Sigmoid colon (tissue), 7 donors: ENCODE data around the gene LHX3. TPM values are rescaled to one million over a fixed set of nuclear protein-coding genes. Genes with fewer than 3 reads are reported as not detected.

ENCODE experiments used
- DNase-seq: peaks from one replicate; pipeline ENCODE4 v3.0.0-alpha.2; 2019
- H3K27ac ChIP-seq, 4 donors: fragments of 200-600 bp; sonication (generic); one replicate each; pipeline ENCODE4 v1.5.1; 2016 to 2019; ENCODE audit warnings: mild to moderate bottlenecking in 1 of 4
- H3K27me3 ChIP-seq, 3 donors: fragments of 200-600 bp; sonication (generic); one replicate each; pipeline ENCODE4 v1.5.1; 2019; ENCODE audit warnings: mild to moderate bottlenecking in 1 of 3
- H3K36me3 ChIP-seq, 4 donors: fragments of 200-600 bp; sonication (generic); one replicate each; pipeline ENCODE4 v1.5.1; 2016 to 2019
- H3K4me1 ChIP-seq, 4 donors: fragments of 200-600 bp; sonication (generic); one replicate each; pipeline ENCODE4 v1.5.1; 2017 to 2019
- H3K4me3 ChIP-seq, 4 donors: fragments of 200-600 bp; sonication (generic); one replicate each; pipeline ENCODE4 v1.5.1; 2017 to 2019; ENCODE audit warnings: mild to moderate bottlenecking in 2 of 4, moderate library complexity in 1 of 4
- H3K9me3 ChIP-seq, 4 donors: fragments of 200-600 bp in 3 of 4; sonication (generic) in 3 of 4; one replicate each; pipeline versions ENCODE4 v1.5.1 to v1.6.1; 2013 to 2019
- EP300 ChIP-seq, 4 donors: sonication (generic); formaldehyde crosslinking; IDR thresholded peaks; one replicate each; pipeline ENCODE4 v1.6.1; 2017; ENCODE audit warnings: antibody characterized with exemption in 4 of 4
- POLR2A ChIP-seq, 2 donors: fragments of 450-650 bp; IDR thresholded peaks; one replicate each; pipeline ENCODE4 v1.6.1; 2016; ENCODE audit warnings: antibody characterized with exemption in 2 of 2, mild to moderate bottlenecking in 2 of 2, moderate library complexity in 2 of 2
- POLR2AphosphoS5 ChIP-seq, 4 donors: sonication (generic); formaldehyde crosslinking; IDR thresholded peaks; one replicate each; pipeline ENCODE4 v1.6.1; 2017; ENCODE audit warnings: antibody characterized with exemption in 4 of 4
- WGBS, 2 donors: extraction: QIAGEN DNeasy Blood & Tissue Kit; methylation state at CpG; one replicate each; pipeline ENCODE4 v1.1.7; 2013; 5-methylcytosine and 5-hydroxymethylcytosine counted together
- intact Hi-C: fragments of 100-400 bp; cut with DNase I; formaldehyde crosslinking; loops from one replicate; pipeline ENCODE4 v1.15.1; 2023
- polyA plus RNA-seq, 3 donors: library from polyadenylated mRNA; stranded (reverse); fragments of 200-250 nt; gene quantifications; one replicate each; pipeline ENCODE4 v1.2.3, GENCODE V29; 2013
- total RNA-seq, 4 donors: library from RNA; depleted of rRNA; stranded (reverse); fragments of >200 nt; gene quantifications; one replicate each; pipeline ENCODE4 v1.1.0, GENCODE V29; 2016
- TF ChIP-seq, protein P1 (sequence below), 4 experiments: fragments of 450-650 bp in 3 of 4; fragments of 200-600 bp in 1 of 4; IDR thresholded peaks; one replicate each; pipeline ENCODE4 v1.5.1; 2016 to 2019; ENCODE audit warnings: antibody characterized with exemption in 4 of 4, mild to moderate bottlenecking in 3 of 4, moderate library complexity in 2 of 4
- donor health status: healthy with polysubstance abuse.
- donor health status: Bipolar disorder and iron deficiency.
- donor health status: healthy.

Gene LHX3
- total and polyA plus RNA-seq, 7 donors, result not detected

DNA sequence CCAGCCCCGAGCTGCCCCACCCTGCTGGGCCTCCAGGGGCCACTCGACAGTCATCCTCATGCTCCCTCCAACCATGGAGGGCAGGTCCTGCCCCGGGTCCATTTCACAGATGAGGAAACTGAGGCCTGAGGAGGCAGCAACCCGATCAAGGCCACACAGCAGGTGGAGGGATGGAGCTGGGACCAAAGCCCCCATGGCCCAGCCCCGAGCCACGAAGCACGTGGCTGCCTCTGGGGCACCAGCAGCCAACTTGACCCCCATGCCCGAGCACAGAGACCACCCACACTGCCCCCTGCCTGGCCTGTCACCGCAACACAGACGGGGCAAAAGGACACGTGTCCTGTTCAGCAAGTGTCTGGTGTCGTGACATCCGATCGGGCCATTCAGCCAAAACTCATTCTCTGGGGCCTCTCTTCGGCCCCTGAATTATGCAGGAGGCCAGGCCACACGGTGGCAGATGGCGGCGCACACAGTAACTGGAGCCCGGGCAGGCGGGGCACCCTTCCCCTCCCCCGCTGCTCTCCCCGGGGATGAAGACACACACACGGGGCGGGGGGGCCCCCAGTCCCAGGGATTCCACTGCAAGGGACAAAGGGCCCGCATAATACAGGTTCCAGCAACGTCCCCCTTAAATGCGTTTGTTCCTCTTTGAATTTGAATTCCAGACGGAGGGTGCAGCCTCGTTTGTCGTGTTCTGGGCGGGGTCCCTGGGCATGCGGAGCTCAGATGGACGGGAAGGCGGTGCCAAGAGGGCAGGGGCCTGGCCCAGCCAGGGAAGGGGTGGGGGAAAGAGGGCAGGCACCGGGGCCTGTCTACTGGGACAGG is 56.8 kb downstream of the LHX3 start:
- WGBS, 2 donors, result 24 to 28% methylated on average over 35 of the region's 35 CpGs
- Histone ChIP-seq H3K36me3 (no peaks in the 10 kb centered on the region), H3K27ac (no peak overlapping the region), H3K4me3 (no peak overlapping the region), H3K4me1 (no peaks in the 10 kb centered on the region), H3K27me3 (peaks cover 12 to 55% (median 53%) of the 10 kb centered on the region in 3 donors), H3K9me3 (no peaks in the 10 kb centered on the region)
- no peak for TF ChIP-seq EP300 (IDR thresholded peaks at IDR 0.05)
- TF ChIP-seq, protein P1, sequence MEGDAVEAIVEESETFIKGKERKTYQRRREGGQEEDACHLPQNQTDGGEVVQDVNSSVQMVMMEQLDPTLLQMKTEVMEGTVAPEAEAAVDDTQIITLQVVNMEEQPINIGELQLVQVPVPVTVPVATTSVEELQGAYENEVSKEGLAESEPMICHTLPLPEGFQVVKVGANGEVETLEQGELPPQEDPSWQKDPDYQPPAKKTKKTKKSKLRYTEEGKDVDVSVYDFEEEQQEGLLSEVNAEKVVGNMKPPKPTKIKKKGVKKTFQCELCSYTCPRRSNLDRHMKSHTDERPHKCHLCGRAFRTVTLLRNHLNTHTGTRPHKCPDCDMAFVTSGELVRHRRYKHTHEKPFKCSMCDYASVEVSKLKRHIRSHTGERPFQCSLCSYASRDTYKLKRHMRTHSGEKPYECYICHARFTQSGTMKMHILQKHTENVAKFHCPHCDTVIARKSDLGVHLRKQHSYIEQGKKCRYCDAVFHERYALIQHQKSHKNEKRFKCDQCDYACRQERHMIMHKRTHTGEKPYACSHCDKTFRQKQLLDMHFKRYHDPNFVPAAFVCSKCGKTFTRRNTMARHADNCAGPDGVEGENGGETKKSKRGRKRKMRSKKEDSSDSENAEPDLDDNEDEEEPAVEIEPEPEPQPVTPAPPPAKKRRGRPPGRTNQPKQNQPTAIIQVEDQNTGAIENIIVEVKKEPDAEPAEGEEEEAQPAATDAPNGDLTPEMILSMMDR (IDR thresholded peaks at IDR 0.05), result no peak
- TF ChIP-seq POLR2AphosphoS5 (IDR thresholded peaks at IDR 0.05), result no peak
- no peak for TF ChIP-seq POLR2A (IDR thresholded peaks at IDR 0.05)
- no peak for DNase-seq
- intact Hi-C loops, result no loop called here

DNA sequence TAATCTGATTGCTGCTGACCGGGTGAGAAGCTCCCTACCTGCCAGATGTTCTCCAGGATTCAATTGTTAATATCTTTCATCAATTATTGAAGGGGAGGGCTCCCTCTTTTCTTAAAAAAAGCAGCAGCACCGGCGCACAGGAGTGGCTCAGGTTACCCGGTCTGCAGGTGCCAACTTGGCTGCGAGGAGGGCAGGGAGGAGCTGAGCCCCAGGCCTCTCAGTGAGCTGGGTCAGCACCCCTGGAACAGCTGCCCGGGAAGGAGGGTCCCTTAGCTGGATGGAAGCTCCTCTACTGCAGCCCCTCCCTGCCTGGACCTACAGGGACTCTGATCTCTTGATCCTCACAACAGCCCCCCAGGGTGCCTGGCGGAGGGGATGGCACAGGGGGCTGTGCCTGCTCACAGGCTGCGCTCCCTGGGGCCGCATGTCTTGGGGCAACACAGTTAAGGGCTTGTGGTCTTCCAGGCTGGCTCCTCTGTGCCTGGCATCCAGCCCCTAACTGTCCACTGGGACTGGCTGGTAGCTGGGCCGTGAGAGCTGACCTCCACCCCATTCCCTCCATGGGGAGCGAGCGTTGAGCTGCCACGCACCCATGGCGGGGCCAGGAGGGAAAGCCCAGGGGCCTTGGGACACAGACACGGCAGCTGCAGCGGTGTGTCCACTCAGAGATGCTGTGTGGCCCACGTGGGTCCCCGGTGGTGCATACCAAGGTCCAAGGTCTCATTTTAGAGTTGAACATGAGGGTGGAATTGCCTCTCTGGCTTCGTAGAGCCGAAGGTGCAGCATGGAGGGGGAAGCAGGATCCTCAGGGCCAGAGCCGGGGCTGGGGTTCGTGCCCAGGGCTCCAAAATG is 57.7 kb downstream of the LHX3 start:
- H3K9me3 ChIP-seq, result no peaks in the 10 kb centered on the region
- peaks cover 12 to 64% (median 55%) of the 10 kb centered on the region in 3 donors for H3K27me3 ChIP-seq
- no peaks in the 10 kb centered on the region for H3K36me3 ChIP-seq
- intact Hi-C loops, result no loop called here
- DNase-seq, result no peak
- no peak overlapping the region for H3K4me3 ChIP-seq
- no peaks in the 10 kb centered on the region for H3K4me1 ChIP-seq
- TF ChIP-seq, protein P1 (IDR thresholded peaks at IDR 0.05), result no peak
- TF ChIP-seq POLR2AphosphoS5 (IDR thresholded peaks at IDR 0.05) (no peak), POLR2A (IDR thresholded peaks at IDR 0.05) (no peak)
- no peak overlapping the region for H3K27ac ChIP-seq
- 60 to 76% methylated on average over 22 of the region's 22 CpGs for WGBS, 2 donors

Other genes starting within 250 kb of the LHX3 start
- gene UBAC1, start 243.8 kb downstream of the LHX3 start, total RNA-seq, result 10 to 100 TPM; 57.4 to 80.9 (median 67.3) TPM
- 10 to 100 TPM; 60.8 to 76.3 (median 71.8) TPM for gene UBAC1, start 243.8 kb downstream of the LHX3 start, polyA plus RNA-seq
- gene NACC2, start 109.8 kb downstream of the LHX3 start, total RNA-seq, result 10 to 100 TPM; 41.6 to 80.0 (median 65.4) TPM
- 10 to 100 TPM in 1 of 3 donors, 1 to 10 TPM in 2; 3.6 to 14.3 (median 5.1) TPM for gene NACC2, start 109.8 kb downstream of the LHX3 start, polyA plus RNA-seq
- 10 to 100 TPM; 23.7 to 35.6 (median 30.2) TPM for gene TMEM250, start 86.3 kb downstream of the LHX3 start, total RNA-seq
- 10 to 100 TPM; 25.4 to 48.4 (median 27.6) TPM for gene TMEM250, start 86.3 kb downstream of the LHX3 start, polyA plus RNA-seq
- gene QSOX2, start 40.7 kb upstream of the LHX3 start, total RNA-seq, result 1 to 10 TPM; 3.2 to 6.4 (median 4.8) TPM
- 10 to 100 TPM in 1 of 3 donors, under 1 TPM in 2; 0.60 to 10.1 (median 0.69) TPM for gene QSOX2, start 40.7 kb upstream of the LHX3 start, polyA plus RNA-seq
- gene CCDC187, start 99.0 kb upstream of the LHX3 start, total RNA-seq, result not detected
- under 1 TPM in 1 of 3 donors, not detected in 2; 0.32 TPM for gene CCDC187, start 99.0 kb upstream of the LHX3 start, polyA plus RNA-seq
- gene GPSM1, start 122.4 kb upstream of the LHX3 start, total RNA-seq, result 10 to 100 TPM in 2 of 4 donors, 1 to 10 TPM in 2; 5.0 to 16.1 (median 12.2) TPM
- 1 to 10 TPM; 2.3 to 4.8 (median 2.4) TPM for gene GPSM1, start 122.4 kb upstream of the LHX3 start, polyA plus RNA-seq
- 10 to 100 TPM; 19.7 to 41.9 (median 37.8) TPM for gene DNLZ, start 158.6 kb upstream of the LHX3 start, total RNA-seq
- gene DNLZ, start 158.6 kb upstream of the LHX3 start, polyA plus RNA-seq, result 10 to 100 TPM in 2 of 3 donors, 1 to 10 TPM in 1; 8.4 to 11.6 (median 10.2) TPM
- 1 to 10 TPM; 1.5 to 6.9 (median 2.3) TPM for gene CARD9, start 168.5 kb upstream of the LHX3 start, total RNA-seq
- gene CARD9, start 168.5 kb upstream of the LHX3 start, polyA plus RNA-seq, result 1 to 10 TPM; 1.8 to 3.0 (median 2.3) TPM
- 10 to 100 TPM in 1 of 4 donors, 1 to 10 TPM in 3; 2.6 to 10.8 (median 5.1) TPM for gene SNAPC4, start 195.0 kb upstream of the LHX3 start, total RNA-seq
- gene SNAPC4, start 195.0 kb upstream of the LHX3 start, polyA plus RNA-seq, result 10 to 100 TPM in 1 of 3 donors, 1 to 10 TPM in 2; 1.4 to 10.4 (median 1.8) TPM
- 10 to 100 TPM; 23.2 to 42.7 (median 32.9) TPM for gene ENTR1, start 205.5 kb upstream of the LHX3 start, total RNA-seq
- 10 to 100 TPM; 16.2 to 47.2 (median 17.6) TPM for gene ENTR1, start 205.5 kb upstream of the LHX3 start, polyA plus RNA-seq
- 10 to 100 TPM; 22.9 to 28.5 (median 25.6) TPM for gene PMPCA, start 205.5 kb upstream of the LHX3 start, total RNA-seq
- 10 to 100 TPM; 24.6 to 49.9 (median 30.3) TPM for gene PMPCA, start 205.5 kb upstream of the LHX3 start, polyA plus RNA-seq
- gene INPP5E, start 234.7 kb upstream of the LHX3 start, total RNA-seq, result 10 to 100 TPM in 1 of 4 donors, 1 to 10 TPM in 3; 4.6 to 12.2 (median 6.6) TPM
- 1 to 10 TPM; 1.8 to 7.5 (median 2.3) TPM for gene INPP5E, start 234.7 kb upstream of the LHX3 start, polyA plus RNA-seq